Hepatocyte (in vitro differentiated cells): ENCODE results near the gene CNP. TPM values are rescaled to one million over a fixed set of nuclear protein-coding genes. Genes with fewer than 3 reads are reported as not detected.
"Not testable (repeated sequence)": the region's sequence is repeated elsewhere in the genome, so short reads cannot be mapped to it uniquely, and the experiment has no call there.

Source experiments
- DNase-seq: peaks from one replicate; pipeline ENCODE4 v3.0.0-alpha.2; 2016; ENCODE audit warnings: low spot score
- H2AFZ ChIP-seq: fragments of 200-600 bp; sonication (generic); 2 replicates; pipeline ENCODE4 v1.6.0; 2016; ENCODE audit warnings: antibody characterized with exemption, mild to moderate bottlenecking
- H3K27ac ChIP-seq: fragments of 200-600 bp; sonication (generic); 2 replicates; pipeline ENCODE4 v1.5.1; 2016; ENCODE audit warnings: mild to moderate bottlenecking
- H3K27me3 ChIP-seq: fragments of 200-600 bp; sonication (generic); 2 replicates; pipeline ENCODE4 v1.6.1; 2016
- H3K36me3 ChIP-seq: fragments of 200-600 bp; sonication (generic); replicated peaks from 2 replicates; pipeline ENCODE4 v1.5.1; 2016; ENCODE audit warnings: low read depth; ENCODE audit not compliant: insufficient read depth
- H3K4me1 ChIP-seq: fragments of 200-600 bp; sonication (generic); 2 replicates; pipeline ENCODE4 v1.5.1; 2016; ENCODE audit warnings: mild to moderate bottlenecking, moderate library complexity; ENCODE audit not compliant: insufficient read depth
- H3K4me2 ChIP-seq: fragments of 200-600 bp; sonication (generic); 2 replicates; pipeline ENCODE4 v1.6.0; 2016
- H3K4me3 ChIP-seq: fragments of 200-600 bp; sonication (generic); 2 replicates; pipeline ENCODE4 v1.5.1; 2016; ENCODE audit warnings: mild to moderate bottlenecking
- H3K79me2 ChIP-seq: fragments of 200-600 bp; sonication (generic); 2 replicates; pipeline ENCODE4 v1.6.0; 2017; ENCODE audit warnings: mild to moderate bottlenecking
- H3K9me2 ChIP-seq: fragments of 200-600 bp; sonication (generic); replicated peaks from 2 replicates; pipeline ENCODE4 v1.6.0; 2017; ENCODE audit warnings: mild to moderate bottlenecking; ENCODE audit not compliant: insufficient read depth
- H3K9me3 ChIP-seq: fragments of 200-600 bp; sonication (generic); 2 replicates; pipeline ENCODE4 v1.5.1; 2016; ENCODE audit warnings: low read depth, mild to moderate bottlenecking
- H4K20me1 ChIP-seq: fragments of 200-600 bp; sonication (generic); 2 replicates; pipeline ENCODE4 v1.6.0; 2016; ENCODE audit warnings: mild to moderate bottlenecking; ENCODE audit not compliant: insufficient read depth, poor library complexity, severe bottlenecking
- EZH2 ChIP-seq: fragments of 200-600 bp; sonication (generic); IDR thresholded peaks from 2 replicates; pipeline ENCODE4 v1.6.1; 2016; ENCODE audit warnings: antibody characterized with exemption, mild to moderate bottlenecking, borderline replicate concordance
- EZH2phosphoT487 ChIP-seq: fragments of 200-600 bp; sonication (generic); IDR thresholded peaks from one replicate; pipeline ENCODE4 v1.6.1; 2018; ENCODE audit warnings: antibody characterized with exemption, mild to moderate bottlenecking, low read depth, moderate library complexity; ENCODE audit not compliant: unreplicated experiment, severe bottlenecking
- WGBS: methylation state at CpG from one replicate; pipeline ENCODE4 v1.1.6; 2016; ENCODE audit warnings: low lambda C conversion rate; ENCODE audit errors: missing lambda C conversion rate; 5-methylcytosine and 5-hydroxymethylcytosine counted together
- polyA plus RNA-seq: library from polyadenylated mRNA; unstranded; fragments of >200 nt; fragmentation: Nextera tagmentation; extraction: Ambion mirVana; gene quantifications from 2 replicates; pipeline ENCODE4 v1.2.1, GENCODE V29; 2016
- total RNA-seq: library from RNA; depleted of rRNA; stranded (reverse); fragments of >200 nt; gene quantifications from 2 replicates; pipeline ENCODE4 v1.2.3, GENCODE V29; 2014
- TF ChIP-seq, protein P1 (sequence below): fragments of 200-600 bp; sonication (generic); IDR thresholded peaks from 2 replicates; pipeline ENCODE4 v1.5.1; 2016; ENCODE audit warnings: antibody characterized with exemption, mild to moderate bottlenecking; ENCODE audit not compliant: poor library complexity

The CNP gene
- total and polyA plus RNA-seq, 2 experiments from 2014 or later = 61.4 to 97.0 TPM

DNA sequence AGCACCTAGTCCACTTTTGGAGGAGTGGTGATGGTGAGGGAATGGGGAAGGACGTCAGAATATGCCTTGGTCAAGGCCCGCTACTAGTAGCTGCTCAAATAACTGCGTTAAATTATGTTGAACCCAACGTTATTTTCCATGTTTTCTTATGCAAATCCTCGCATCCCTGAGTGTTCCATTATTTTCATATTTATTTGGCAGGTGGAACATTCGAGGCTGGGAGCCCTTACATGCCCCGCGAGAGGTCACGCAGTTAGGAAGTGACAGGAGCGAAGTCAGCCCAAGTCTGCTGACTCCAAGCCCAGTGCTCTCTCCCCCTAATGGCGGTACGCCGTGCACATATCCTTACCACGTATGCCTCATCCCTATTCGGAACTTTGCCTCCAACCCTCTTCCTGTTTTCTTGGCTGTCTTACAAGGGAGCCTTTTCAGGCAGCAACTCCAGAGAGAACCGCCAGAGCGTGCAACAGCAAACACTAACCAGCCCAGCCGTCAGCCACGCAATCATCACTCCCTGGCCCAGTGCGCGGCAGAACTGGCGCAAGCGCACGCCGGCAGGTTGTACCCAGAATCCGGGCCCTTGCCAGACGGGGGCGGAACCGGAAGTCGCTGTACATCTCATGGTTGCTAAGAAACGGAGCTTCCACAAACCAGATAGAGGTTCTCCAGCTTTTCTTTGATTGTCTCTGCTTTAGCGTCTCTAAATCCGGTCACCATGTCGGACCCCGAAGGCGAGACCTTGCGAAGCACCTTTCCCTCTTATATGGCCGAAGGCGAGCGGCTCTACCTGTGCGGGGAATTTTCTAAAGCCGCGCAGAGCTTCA, 36.4 kb upstream of the CNP start, which contains the start of gene ODAD4:
Gene ODAD4 (plus strand): TSS at position 609 of the 824 bp plus-strand sequence. CDS start 107 bp downstream, at position 716.
- Histone ChIP-seq H3K4me3 (peak within 1 kb of the TSS; percentile 17), H3K79me2 (peaks cover 17% of the 10 kb centered on the region), H3K27ac (peak within 1 kb of the TSS; percentile 86), H3K4me1 (no peaks in the 10 kb centered on the region), H3K4me2 (peak within 1 kb of the TSS; percentile 76), H3K9me3 (no peaks in the 10 kb centered on the region), H3K27me3 (no peaks in the 10 kb centered on the region), H3K36me3 (no peaks in the 10 kb centered on the region), H2AFZ (peak within 1 kb of the TSS; percentile 72), H3K9me2 (no peaks in the 10 kb centered on the region), H4K20me1 (no peaks in the 10 kb centered on the region)
- whole genome bisulfite sequencing = 3% methylated on average over 43 of the region's 43 CpGs
- DNase-seq = peak; percentile 98
- TF ChIP-seq, protein P1, sequence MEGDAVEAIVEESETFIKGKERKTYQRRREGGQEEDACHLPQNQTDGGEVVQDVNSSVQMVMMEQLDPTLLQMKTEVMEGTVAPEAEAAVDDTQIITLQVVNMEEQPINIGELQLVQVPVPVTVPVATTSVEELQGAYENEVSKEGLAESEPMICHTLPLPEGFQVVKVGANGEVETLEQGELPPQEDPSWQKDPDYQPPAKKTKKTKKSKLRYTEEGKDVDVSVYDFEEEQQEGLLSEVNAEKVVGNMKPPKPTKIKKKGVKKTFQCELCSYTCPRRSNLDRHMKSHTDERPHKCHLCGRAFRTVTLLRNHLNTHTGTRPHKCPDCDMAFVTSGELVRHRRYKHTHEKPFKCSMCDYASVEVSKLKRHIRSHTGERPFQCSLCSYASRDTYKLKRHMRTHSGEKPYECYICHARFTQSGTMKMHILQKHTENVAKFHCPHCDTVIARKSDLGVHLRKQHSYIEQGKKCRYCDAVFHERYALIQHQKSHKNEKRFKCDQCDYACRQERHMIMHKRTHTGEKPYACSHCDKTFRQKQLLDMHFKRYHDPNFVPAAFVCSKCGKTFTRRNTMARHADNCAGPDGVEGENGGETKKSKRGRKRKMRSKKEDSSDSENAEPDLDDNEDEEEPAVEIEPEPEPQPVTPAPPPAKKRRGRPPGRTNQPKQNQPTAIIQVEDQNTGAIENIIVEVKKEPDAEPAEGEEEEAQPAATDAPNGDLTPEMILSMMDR = peak; percentile 37
- TF ChIP-seq EZH2phosphoT487 = no peak

DNA sequence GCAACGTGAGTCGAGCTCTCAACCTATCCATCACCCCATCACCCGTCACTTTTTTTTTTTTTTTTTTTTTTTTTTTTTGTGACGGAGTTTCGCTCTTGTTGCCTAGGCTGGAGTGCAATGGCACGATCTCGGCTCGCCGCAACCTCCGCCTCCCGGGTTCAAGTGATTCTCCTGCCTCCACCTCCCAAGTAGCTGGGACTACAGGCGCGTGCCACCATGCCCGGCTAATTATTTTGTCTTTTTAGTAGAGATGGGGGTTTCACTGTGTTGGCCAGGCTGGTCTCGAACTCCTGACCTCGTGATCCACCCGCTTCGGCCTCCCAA, 35.8 kb upstream of the CNP start:
- H3K4me1 ChIP-seq, H3K4me3 ChIP-seq, H3K9me3 ChIP-seq, DNase-seq, H3K36me3 ChIP-seq, H3K9me2 ChIP-seq, H4K20me1 ChIP-seq, H3K27me3 ChIP-seq: not testable (repeated sequence)
- peak overlapping the region; percentile 67 for H3K4me2 ChIP-seq
- WGBS = 54% methylated on average over 18 of the region's 18 CpGs
- peak overlapping the region; percentile 58 for H2AFZ ChIP-seq
- peak overlapping the region; percentile 34 for H3K27ac ChIP-seq
- peaks cover 17% of the 10 kb centered on the region for H3K79me2 ChIP-seq

DNA sequence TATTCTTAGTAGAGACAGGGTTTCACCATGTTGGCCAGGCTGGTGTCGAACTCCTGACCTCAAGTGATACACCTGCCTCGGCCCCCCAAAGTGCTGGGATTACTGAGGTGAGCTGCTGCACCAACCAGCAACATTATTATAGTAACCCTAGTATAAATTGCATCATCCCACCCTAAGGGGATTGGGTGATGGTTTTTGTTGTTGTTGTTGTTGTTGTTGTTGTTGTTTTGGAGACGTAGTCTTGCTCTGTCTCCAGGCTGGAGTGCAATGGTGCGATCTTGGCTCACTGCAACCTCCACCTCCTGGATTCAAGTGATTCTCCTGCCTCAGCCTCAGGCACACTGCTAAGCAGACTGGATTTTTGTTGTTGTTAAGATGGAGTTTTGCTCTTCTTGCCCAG, 34.9 kb upstream of the CNP start:
- not testable (repeated sequence) for H3K27me3 ChIP-seq, H4K20me1 ChIP-seq, H3K4me2 ChIP-seq, H3K4me3 ChIP-seq, H3K27ac ChIP-seq, H2AFZ ChIP-seq, H3K36me3 ChIP-seq, H3K9me2 ChIP-seq, DNase-seq, H3K9me3 ChIP-seq, H3K4me1 ChIP-seq
- WGBS = 94% methylated on average over 4 of the region's 4 CpGs
- peaks cover 17% of the 10 kb centered on the region for H3K79me2 ChIP-seq

DNA sequence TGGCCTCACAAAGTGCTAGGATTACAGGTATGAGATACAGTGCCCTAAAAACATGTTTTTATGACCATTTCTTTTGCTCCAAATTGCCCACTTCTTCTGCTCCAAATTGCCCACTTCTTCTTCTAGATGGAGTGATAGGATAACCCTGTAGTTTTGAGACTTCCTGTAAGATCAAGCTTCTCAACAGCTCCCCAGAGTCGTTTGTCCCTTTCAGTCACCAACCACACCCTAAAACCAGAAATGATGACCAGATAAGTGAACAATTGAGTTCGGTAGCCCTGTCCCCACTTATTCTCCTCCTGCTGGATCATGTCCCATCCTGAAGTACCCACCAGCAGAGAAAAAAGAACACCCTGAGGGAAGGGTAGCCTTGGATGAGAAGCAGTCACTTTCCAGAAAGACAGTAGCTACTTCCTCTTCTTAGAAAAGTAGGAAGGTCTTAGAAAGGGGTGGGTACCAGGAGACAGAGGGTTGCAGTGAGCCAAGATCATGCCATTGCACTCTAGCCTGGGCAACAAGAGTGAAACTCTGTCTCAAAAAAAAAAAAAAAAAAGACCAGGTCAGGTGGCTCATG, 33.7 kb upstream of the CNP start:
- Histone ChIP-seq H3K9me2 (no peaks in the 10 kb centered on the region), H4K20me1 (no peaks in the 10 kb centered on the region), H3K4me3 (no peak overlapping the region), H3K4me2 (no peak overlapping the region), H3K27ac (no peak overlapping the region), H3K4me1 (no peaks in the 10 kb centered on the region), H3K79me2 (peaks cover 12% of the 10 kb centered on the region), H3K27me3 (no peaks in the 10 kb centered on the region), H2AFZ (no peak overlapping the region), H3K36me3 (no peaks in the 10 kb centered on the region), H3K9me3 (no peaks in the 10 kb centered on the region)
- no peak for DNase-seq
- TF ChIP-seq, protein P1 = no peak
- TF ChIP-seq EZH2phosphoT487 (no peak), EZH2 (no peak)
- WGBS = 56% methylated on average over 2 of the region's 2 CpGs
